COLO829 (cell line): ENCODE measurements around the gene NXF3.
"Not testable (repeated sequence)": the region's sequence is repeated elsewhere in the genome, so short reads cannot be mapped to it uniquely, and the experiment has no call there.

ENCODE experiments used
- DNase-seq: peaks from one replicate; pipeline ENCODE4 v3.0.0; 2012; ENCODE audit warnings: low spot score

The NXF3 gene, protein sequence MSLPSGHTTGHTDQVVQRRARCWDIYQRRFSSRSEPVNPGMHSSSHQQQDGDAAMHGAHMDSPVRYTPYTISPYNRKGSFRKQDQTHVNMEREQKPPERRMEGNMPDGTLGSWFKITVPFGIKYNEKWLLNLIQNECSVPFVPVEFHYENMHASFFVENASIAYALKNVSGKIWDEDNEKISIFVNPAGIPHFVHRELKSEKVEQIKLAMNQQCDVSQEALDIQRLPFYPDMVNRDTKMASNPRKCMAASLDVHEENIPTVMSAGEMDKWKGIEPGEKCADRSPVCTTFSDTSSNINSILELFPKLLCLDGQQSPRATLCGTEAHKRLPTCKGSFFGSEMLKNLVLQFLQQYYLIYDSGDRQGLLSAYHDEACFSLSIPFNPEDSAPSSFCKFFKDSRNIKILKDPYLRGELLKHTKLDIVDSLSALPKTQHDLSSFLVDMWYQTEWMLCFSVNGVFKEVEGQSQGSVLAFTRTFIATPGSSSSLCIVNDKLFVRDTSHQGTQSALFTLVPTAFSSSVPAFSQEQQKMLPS

DNA sequence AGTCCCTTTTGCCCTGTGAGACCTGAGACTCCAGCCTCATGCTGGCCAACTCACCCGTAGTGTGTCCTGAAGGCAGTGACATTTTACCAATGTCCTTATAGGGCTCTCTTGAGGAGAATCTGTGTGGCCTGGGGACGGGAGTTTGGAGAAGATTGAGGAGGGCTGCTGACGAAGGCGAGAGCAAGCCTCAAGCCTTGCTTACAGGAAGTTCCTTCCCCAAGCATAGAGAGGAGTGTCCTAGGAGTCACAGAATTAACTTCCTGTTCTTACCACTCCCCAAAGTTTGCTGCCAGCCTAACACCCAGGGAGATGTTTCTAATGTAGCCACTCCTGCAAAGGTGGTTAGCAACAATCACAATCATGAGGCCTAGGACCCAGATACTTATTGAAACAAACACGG is at the start of gene NXF3:
Gene NXF3, minus strand, starts transcription at position 202 of the 400 bp plus-strand sequence. Its CDS starts 120 bp downstream, at position 82.
- no peak for DNase-seq

DNA sequence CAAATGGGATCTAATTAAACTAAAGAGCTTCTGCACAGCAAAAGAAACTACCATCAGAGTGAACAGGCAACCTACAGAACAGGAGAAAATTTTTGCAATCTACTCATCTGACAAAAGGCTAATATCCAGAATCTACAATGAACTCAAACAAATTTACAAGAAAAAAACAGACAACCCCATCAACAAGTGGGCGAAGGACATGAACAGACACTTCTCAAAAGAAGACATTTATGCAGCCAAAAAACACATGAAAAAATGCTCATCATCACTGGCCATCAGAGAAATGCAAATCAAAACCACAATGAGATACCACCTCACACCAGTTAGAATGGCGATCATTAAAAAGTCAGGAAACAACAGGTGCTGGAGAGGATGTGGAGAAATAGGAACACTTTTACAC is 43.6 kb upstream of the NXF3 start:
- not testable (repeated sequence) for DNase-seq

DNA sequence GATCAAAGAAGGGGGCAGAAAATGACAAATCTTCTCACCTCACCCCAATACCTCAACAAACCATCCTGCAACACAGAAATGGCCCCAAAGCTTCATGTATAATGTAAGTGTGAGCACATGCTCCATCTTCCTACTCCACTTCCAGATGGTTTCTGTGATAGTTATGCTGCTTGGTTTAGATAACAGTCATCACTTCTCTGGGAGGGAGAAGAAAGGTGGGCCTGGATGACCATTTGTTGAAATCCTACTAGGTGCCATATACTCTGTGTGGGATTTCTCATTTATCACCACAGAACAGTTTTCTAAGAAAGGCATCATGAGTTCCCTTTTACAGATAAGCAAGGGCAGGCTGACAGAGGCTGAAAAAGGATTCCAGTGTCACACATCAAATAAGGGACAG is 31.3 kb upstream of the NXF3 start:
- DNase-seq = no peak

DNA sequence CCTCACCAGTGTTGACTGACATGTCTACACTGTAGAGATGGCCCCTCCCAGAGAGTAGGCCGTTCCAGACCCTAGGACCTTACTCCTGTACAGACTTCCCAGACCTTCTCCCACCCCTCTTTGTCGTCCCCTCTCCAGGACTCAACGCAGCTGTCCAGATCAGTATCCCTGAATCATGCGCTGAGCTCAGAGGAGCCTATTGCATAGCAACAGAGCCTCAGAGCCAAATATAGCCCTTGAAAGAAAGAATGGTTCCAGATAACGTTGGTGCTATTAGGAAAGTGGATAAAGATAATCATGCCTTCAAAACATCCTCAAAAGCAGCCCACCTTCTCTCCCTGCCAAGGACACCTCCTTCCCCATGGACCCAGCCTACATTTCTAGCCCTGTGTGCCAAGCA is 27.8 kb upstream of the NXF3 start:
- DNase-seq = no peak

DNA sequence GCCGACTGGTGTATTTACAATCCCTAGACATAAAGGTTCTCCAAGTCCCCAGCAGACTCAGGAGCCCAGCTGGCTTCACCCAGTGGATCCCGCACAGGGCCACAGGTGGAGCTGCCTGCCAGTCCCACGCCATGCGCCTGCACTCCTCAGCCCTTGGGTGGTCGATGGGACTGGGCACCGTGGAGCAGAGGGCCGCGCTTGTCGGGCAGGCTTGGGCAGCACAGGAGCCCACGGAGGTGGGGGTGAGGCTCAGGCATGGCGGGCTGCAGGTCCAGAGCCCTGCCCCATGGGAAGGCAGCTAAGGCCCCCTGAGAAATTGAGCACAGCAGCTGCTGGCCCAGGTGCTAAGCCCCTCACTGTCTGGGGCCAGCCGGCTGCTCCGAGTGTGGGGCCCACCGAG is 24.0 kb upstream of the NXF3 start:
- not testable (repeated sequence) for DNase-seq

DNA sequence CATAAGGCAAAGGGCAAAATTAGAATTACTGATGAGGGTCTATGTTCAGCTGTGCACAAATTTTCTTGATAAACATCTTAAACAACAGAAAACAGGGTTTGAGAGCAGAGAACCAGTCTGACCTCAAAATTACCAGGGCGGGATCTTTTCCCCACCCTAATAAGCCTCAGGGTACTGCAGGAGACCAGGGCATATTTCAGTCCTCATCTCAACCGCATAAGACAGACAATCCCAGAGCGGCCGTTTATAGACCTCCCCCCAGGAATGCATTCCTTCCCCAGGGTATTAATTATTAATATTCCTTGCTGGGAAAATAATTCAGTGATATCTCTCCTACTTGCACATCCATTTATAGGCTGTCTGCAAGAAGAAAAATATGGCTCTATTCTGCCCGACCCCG is 16.6 kb upstream of the NXF3 start:
- not testable (repeated sequence) for DNase-seq

DNA sequence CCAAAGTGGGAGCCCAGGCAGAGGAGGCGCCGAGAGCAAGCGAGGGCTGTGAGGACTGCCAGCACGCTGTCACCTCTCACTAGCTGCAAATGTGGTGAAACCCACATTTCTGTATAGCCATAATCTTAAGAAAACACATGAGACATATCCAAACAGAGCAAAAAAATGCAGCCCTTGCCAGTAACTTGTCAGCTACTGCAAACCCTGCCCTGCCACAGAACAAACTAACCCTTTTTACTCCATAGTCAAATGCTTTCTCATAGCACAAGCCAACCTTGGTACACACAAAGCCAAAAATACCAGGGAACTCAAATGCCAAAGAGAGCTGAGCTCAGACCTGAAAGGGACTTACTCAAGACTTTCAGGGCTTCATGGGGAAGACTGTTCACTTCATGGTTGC is 14.9 kb upstream of the NXF3 start:
- DNase-seq = no peak

DNA sequence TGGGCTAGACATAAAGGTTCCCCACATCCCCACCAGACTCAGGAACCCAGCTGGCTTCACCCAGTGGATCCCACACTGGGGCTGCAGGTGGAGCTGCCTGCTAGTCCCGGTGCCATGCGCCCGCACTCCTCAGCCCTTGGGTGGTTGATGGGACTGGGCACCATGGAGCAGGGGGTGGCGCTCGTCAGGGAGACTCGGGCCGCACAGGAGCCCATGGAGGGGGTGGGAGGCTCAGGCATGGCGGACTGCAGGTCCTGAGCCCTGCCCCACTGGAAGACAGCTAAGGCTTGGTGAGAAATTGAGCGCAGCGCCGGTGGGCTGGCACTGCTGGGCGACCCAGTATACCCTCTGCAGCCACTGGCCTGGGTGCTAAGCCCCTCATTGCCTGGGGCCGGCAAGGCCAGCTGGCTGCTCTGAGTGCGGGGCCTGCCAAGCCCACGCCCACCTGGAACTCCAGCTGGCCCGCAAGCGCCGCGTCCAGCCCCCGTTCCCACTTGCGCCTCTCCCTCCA is 14.3 kb upstream of the NXF3 start:
- DNase-seq = not testable (repeated sequence)

DNA sequence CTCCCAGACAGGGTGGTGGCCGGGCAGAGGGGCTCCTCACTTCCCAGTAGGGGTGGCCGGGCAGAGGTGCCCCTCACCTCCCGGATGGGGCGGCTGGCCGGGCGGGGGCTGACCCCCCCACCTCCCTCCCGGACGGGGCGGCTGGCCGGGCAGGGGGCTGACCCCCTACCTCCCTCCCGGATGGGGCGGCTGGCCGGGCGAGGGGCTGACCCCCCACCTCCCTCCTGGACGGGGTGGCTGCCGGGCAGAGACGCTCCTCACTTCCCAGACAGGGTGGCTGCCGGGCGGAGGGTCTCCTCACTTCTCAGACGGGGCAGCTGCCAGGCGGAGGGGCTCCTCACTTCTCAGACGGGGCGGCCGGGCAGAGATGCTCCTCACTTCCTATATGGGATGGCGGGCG is 11.4 kb upstream of the NXF3 start:
- not testable (repeated sequence) for DNase-seq

DNA sequence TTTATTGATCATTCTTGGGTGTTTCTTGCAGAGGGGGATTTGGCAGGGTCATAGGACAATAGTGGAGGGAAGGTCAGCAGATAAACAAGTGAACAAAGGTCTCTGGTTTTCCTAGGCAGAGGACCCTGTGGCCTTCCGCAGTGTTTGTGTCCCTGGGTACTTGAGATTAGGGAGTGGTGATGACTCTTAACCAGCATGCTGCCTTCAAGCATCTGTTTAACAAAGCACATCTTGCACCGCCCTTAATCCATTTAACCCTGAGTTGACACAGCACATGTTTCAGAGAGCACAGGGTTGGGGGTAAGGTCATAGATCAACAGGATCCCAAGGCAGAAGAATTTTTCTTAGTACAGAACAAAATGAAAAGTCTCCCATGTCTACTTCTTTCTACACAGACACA is 10.9 kb upstream of the NXF3 start:
- not testable (repeated sequence) for DNase-seq

DNA sequence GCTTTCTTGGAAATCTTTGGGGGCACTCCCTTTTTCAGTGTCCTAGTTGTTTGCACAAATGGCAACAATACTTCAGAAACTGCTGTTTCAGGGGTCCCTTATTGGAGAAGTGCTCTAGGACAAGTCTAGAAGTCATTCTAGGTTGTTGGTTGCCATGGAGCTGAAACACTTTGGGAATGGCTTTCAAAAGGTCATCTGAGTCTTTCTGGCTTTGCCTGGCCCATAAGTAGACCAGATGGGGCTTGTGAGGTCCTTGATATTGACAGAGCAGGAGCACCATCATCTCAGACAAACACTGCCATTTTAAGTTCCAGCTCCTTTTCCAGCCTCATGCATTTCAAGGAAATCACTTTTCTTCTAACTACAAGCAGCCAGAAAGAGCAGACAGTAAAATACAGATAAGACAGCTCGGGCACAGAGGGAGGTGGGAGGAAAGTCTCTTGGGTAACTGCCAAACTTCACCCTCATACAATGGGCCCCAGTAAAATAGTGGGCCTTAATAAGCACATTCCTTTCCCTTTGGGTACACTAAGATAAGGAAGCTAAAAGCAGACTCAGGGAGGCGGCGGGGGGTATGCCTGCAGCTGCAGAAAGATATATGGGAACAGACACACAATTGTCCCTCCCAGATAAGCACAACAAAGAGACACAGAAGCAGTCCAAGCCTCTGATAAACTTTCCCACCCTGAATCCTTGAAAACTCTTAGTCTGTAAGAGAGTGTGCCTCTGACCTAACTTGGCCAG is 8.5 kb upstream of the NXF3 start:
- no peak for DNase-seq

DNA sequence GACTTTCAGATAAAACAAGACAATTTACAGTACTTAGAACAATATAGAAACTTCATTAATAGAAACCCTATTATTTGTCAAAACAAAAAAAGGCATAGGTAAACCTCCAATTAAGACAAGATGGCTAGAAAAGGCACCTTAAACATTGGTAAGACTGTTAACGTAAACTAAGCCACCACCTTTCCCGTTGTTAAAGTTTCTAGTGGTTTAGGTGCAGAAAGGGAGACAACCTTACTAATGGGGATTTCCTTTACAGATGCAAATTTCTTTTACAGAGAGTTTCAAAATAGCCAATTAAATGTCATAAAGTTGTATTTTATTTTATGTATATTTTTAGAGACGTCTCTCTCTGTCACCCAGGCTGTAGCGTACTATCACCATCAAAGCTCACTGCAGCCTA is 7.5 kb upstream of the NXF3 start:
- no peak for DNase-seq

DNA sequence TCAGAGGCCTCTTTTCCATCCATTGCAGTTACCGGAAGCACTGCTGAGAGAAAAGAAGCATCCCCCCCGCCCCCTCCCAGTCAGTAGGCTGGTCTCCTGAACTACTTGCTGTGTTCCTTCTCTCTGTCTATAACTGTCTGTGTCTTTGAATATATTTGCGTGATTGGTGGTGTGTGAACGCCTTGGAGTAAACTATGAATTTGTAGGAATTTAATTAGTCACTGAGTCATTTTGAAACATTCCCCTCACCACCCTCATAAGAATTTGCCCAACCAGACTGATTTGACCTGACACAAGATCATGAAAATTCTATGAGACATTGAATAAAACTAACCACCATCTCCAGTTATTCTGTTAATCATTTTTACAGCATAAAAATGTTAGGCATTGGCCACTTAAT is 6.7 kb upstream of the NXF3 start:
- no peak for DNase-seq

DNA sequence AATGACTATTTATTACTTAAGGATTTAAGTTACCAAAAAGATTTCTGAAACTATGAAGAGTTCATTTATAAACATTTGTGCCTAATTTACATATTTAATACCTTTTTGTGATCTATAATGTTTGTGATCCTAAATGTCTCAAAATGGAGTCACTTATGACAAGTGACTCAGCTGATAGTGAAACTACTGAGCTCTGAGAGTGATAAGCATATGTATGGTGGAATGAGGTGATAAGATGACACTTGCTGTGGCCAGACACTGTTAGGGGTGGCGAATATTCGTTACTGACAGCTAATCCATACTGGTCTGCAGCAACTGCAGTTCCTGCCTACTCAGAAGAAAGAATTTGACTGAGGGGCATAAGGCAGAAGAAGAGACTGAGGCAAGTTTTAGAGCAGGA is 5.5 kb upstream of the NXF3 start:
- no peak for DNase-seq

DNA sequence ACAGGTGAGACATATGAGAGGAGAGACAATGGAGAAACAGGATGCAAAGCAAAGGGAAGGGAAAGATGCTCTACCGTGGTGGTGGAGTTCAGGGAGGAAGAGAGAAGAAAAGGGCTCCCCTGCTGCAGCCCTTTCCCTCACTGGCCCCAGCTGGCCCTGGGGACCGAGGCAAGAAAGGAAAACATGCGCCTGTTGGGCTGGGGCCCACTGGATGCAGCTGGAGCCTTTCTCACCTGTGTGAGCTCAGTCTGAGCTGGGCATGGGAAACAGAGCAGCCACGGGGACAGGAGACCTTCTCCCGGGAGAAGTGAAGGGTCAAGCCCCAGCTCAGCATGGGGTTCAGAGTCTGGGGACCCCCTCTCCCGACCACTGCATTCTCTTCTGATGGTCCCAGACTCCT is 11.9 kb downstream of the NXF3 start:
- no peak for DNase-seq

DNA sequence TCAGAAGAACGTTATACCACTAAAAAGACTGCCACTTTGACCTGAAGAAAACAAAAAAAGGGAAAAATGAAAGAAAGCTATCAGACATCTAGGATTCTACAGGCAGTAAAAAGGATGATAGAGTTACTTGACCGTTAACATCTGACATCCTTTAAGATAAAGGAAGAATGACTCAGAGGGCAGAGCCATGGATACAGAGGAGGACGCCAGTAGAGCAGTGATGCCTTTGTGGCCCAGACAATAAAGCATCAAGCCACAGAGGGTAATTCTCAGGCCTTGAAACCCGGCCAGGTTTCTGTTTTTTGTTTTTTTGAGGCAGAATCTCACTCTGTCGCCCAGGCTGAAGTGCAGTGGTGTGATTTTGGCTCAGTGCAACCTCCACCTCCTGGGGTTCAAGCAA is 19.5 kb downstream of the NXF3 start:
- DNase-seq = peak; percentile 2

DNA sequence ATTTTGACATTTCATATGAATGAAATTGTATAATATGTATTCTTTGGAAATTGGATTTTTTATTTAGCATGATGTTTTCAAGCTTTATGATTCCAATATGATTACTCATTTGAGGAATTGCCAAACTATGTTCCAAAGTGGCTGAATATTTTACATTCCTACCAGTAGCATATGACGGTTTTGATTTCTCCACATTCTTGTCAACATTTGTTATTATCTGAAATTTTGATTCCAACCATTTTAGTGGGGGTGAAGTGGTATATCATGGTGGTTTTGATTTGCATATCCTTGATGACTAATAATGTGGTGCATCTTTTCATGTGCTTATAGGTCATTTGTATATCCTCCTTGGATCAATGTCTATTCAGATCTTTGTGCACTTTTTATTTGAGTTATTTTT is 26.3 kb downstream of the NXF3 start:
- no peak for DNase-seq

DNA sequence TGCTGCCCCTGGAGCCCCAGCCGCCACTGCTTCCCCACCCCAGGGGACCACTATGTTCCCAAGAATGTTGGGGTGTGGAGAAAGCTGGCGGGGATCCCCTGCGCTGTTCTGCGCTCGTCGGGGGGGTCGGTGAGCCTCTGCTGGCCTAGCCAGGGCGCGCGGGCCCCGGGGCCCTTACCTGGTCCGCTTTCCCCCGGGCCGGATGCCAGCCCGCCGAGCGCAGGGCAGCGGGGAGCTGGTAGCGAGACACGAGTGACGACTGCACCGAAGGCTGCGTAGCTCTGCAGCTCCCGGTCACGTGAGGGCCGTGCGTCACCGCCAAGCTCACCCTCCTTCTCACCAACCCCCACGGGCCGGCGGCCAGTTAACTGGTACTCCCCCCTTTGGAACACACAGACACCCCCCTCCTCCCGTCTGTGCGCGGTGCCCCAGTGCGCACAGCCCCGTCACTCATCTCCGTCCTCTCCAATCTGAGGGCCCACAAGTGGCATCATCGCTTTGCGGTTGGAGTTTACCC is 29.0 kb downstream of the NXF3 start, which contains the start of gene BEX1:
Gene BEX1, minus strand, starts transcription at position 254 of the 517 bp plus-strand sequence. CDS start 897 bp downstream, outside the sequence.
- DNase-seq = no peak

DNA sequence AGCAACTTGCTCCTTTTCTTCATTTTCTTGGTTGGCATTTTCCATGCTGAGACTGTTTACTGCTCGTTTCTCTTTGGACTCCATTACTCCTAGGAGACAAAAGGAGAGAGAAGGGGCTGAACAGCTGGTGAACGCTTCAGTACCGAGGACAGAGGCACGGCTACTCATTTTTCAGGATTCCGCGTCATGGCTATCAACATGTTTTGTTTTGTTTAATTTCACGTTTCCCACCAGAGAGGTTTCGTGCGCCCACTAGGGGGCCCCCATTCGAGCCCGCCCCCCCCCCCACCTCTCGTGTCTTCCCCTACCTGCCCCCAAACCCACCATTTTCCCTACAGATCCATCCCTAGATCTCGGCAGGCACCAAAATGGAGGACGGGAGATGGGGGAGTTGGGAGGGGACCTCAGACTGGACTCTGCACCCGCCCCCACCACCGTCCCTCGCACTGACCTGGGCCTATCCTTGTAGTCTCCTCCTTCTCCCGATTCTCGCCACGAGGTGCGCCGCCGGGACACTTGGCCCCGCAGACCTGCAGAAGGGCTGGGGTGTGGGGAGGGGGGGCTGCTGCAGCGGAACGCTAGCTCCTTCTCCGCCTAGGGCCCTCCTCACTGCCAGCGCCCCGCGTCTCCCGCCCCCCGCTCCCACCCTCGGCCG is 29.6 kb downstream of the NXF3 start:
- peak; percentile 6 for DNase-seq

DNA sequence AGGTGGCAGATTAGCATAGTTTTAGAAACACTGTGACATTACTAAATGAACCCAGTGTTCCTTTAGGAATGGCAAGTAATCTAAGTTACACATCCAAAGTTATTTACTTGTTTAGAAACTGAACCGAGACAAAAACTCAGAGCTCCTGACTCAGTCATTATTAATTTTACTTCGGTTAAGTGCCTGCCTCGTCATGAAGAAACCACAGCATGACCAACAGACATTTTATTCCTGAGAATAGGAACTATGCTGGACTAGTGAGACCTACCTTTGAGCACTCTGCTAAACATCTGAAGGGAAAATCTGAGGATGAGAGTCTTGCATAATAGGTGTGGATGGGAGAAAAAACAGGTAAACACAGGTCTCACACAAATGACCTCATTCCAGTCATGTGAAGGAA is 31.5 kb downstream of the NXF3 start:
- DNase-seq = no peak

DNA sequence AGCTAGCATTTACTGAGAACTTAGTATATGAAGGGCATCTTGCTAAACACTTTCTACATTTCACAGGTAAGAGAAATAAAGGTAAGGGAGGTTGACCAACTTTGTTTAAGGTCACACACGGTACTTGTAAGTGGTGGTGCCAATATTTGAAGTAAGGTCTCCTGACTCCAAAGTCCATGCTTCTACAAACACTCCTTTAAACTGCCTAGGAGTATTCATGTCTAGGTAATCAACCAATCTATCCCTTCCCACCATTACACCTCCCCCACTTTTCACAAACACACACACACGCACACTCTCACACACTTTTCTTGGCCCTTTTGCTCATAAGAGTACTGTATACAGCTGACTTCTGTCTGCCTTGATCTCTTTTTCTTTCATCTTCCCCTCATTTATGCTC is 36.0 kb downstream of the NXF3 start:
- no peak for DNase-seq

DNA sequence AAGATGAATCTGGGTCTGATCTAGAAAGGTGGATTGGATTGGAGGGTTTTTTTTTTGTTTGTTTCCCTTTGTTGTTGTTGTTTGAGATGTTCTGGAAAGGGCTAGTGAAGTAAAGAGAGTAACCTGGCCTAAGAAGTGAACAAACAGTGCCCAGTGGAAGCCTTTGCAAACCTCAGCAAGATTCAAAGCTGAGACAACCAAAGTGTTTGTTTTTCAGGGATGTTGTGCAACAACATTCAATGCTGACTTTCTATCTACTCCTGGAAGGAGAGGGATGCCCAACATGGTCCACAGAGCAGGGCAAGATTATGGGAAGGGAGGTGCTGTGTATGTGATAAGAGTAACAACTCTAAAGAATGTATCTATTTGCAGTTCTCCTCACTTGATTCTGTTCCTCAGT is 40.3 kb downstream of the NXF3 start:
- no peak for DNase-seq
